LNCAP (cell line): Measurements from ENCODE around the gene TMPRSS5.

Experiments
- CTCF ChIP-seq: fragments of 450-650 bp; IDR thresholded peaks from 2 replicates; pipeline ENCODE4 v1.5.1; 2017; ENCODE audit warnings: mild to moderate bottlenecking

The TMPRSS5 gene

GRCh38 chr11:113715882-113716625, 9.9 kb upstream of the TMPRSS5 start:
- TF ChIP-seq CTCF, result no peak

- TF ChIP-seq CTCF, result no peak
These were observed 9.2 kb upstream of the TMPRSS5 start for GRCh38 chr11:113715273-113715672.

GRCh38 chr11:113710989-113711388, 4.9 kb upstream of the TMPRSS5 start:
- TF ChIP-seq CTCF, result no peak

- no peak for TF ChIP-seq CTCF
These were observed 4.6 kb downstream of the TMPRSS5 start for GRCh38 chr11:113701491-113701890.

- no peak for TF ChIP-seq CTCF
These were observed 7.6 kb downstream of the TMPRSS5 start for GRCh38 chr11:113698515-113698914.

GRCh38 chr11:113697756-113698407, 8.2 kb downstream of the TMPRSS5 start:
- no peak for TF ChIP-seq CTCF

- no peak for TF ChIP-seq CTCF
These were observed 9.0 kb downstream of the TMPRSS5 start for GRCh38 chr11:113697111-113697510.
